Measurements from ENCODE around the gene ABCF2. TPM values are rescaled to one million over a fixed set of nuclear protein-coding genes. Genes with fewer than 3 reads are reported as not detected.

The ABCF2 gene
- total RNA-seq, 1 donor from 2014 or later, result 30.5 TPM

DNA sequence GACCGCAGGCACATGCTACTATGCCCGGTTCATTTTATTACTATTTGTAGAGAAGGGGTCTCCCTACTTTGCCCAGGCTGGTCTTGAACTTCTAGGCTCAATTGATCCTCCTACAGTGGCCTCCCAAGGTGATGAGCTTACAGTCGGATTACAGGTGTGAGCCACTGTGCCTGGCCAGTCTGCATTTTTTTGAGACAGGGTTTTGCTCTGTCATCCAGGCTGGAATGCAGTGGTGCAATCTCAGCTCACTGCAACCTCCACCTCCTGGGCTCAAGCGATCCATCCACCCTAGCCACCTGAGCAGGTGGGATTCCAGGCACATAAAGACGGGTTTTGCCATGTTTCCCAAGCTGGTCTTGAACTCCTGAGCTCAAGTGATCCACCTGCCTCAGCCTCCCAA lies 14.4 kb downstream of the ABCF2 start:
- Histone ChIP-seq H3K27ac (replicated peaks) (no peak overlapping the region), H3K4me3 (no peak overlapping the region), H3K4me1 (no peaks in the 10 kb centered on the region), H3K36me3 (peaks cover 46% of the 10 kb centered on the region), H3K27me3 (ENCODE audit: low read depth) (no peaks in the 10 kb centered on the region), H3K9me3 (replicated peaks) (no peaks in the 10 kb centered on the region)
- intact Hi-C loops (cut with micrococcal nuclease), result no loop called here
- TF ChIP-seq, protein P1, sequence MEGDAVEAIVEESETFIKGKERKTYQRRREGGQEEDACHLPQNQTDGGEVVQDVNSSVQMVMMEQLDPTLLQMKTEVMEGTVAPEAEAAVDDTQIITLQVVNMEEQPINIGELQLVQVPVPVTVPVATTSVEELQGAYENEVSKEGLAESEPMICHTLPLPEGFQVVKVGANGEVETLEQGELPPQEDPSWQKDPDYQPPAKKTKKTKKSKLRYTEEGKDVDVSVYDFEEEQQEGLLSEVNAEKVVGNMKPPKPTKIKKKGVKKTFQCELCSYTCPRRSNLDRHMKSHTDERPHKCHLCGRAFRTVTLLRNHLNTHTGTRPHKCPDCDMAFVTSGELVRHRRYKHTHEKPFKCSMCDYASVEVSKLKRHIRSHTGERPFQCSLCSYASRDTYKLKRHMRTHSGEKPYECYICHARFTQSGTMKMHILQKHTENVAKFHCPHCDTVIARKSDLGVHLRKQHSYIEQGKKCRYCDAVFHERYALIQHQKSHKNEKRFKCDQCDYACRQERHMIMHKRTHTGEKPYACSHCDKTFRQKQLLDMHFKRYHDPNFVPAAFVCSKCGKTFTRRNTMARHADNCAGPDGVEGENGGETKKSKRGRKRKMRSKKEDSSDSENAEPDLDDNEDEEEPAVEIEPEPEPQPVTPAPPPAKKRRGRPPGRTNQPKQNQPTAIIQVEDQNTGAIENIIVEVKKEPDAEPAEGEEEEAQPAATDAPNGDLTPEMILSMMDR (IDR thresholded peaks at IDR 0.05; ENCODE audit: borderline replicate concordance), result no peak
- no peak for DNase-seq

DNA sequence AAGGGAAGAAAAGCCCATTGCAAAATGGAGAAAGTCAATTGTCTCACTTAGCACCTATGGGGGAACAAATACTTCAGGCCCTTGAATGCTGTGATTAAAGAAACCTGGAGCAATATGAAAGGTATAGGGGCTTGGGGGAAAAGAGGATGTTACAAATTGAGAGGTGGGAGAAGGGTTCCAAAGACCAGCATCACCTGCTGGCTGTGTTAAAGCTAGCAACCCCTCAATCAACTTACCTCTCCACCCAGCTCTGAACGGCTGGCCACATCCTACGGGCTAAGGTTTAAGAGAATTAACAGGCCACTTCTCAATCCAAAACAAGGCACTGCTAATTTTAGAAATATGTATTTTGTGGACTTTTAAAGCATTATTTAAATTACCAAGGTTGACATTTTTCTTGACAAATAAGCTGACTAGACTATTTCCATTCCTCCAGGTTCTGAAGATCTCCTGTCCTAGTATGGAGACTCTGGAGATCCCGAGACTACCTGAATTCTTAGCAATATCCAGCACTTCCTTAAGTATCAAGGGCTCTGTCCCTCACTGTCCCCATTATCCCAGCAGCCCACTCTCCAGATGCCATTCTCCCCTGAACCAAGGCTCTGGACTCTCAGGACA lies 15.7 kb downstream of the ABCF2 start:
- DNase-seq, result no peak
- Histone ChIP-seq H3K4me1 (no peaks in the 10 kb centered on the region), H3K27ac (replicated peaks) (no peak overlapping the region), H3K4me3 (no peak overlapping the region), H3K9me3 (replicated peaks) (no peaks in the 10 kb centered on the region), H3K27me3 (ENCODE audit: low read depth) (no peaks in the 10 kb centered on the region), H3K36me3 (peaks cover 32% of the 10 kb centered on the region)
- intact Hi-C loops (cut with micrococcal nuclease), result no loop called here
- TF ChIP-seq, protein P1 (IDR thresholded peaks at IDR 0.05; ENCODE audit: borderline replicate concordance), result no peak

DNA sequence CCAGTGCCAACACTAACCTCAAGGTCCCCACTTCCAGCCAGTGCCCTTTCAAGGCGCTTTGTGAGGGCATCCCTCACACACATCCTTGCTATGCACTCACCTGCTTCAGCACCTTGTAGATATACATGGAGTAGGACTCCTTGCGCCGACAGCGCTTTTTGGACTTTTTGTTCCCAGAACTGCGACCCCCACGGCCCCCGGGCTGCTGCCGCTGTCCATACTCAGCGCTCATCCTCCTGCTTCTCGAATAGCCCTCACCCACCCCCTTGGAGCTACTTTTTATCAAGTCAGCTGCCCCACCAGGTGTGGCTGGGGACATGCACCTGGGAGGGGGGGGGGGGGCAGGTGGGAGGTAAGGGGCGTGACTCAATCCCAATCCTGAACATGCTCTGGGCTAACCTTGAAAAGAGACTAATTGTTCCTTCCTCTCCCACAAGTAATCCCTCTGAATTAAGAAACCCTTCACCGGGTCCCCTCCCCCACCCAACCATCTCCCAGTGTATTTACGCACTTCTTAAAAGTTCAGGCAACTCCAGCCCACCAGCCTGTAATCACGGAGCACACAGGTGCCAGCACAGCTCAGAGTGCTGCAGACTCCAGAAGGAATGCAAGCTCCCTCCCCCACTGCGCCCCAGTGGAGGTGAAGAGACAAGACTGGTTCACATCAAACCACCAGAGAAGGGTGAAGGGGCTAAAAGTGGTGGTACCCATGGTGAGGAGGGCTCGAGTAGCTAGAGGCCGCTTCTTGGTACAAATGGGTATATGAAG lies 16.7 kb downstream of the ABCF2 start, which contains the start of gene H2BK1:
H2BK1 (minus strand) TSS at position 402 of the 768 bp plus-strand sequence; CDS start at position 232, 170 bp downstream.
- H3K27me3 ChIP-seq (ENCODE audit: low read depth), result peaks cover 3% of the 10 kb centered on the region
- TF ChIP-seq, protein P1 (IDR thresholded peaks at IDR 0.05; ENCODE audit: borderline replicate concordance), result no peak
- H3K4me1 ChIP-seq, result no peaks in the 10 kb centered on the region
- DNase-seq, result no peak
- no peaks in the 10 kb centered on the region for H3K9me3 ChIP-seq (replicated peaks)
- no peak within 1 kb of the TSS for H3K27ac ChIP-seq (replicated peaks)
- peaks cover 22% of the 10 kb centered on the region for H3K36me3 ChIP-seq
- intact Hi-C loops (cut with micrococcal nuclease), result no loop called here
- H3K4me3 ChIP-seq, result no peak within 1 kb of the TSS

DNA sequence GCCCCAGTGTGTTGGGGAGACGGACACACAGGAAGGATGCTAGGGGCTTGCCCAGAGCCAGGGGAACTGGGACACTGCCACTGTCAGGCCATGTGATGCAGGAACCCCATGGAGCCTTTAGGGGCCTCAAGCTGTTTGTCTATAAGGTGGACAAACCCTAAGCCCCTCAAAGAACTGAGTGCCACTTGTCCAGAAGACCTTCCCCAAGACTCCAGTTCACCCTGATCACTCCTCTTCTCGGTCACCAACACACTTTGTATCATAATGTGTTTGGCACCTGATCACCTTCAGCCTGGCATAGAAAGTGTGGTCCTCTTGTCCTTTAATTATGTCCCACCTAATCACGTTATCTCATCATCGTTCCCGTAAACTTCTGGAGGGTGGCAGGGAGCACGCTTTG lies 17.4 kb downstream of the ABCF2 start:
- Histone ChIP-seq H3K27me3 (ENCODE audit: low read depth) (peaks cover 9% of the 10 kb centered on the region), H3K4me3 (no peak overlapping the region), H3K4me1 (no peaks in the 10 kb centered on the region), H3K36me3 (peaks cover 15% of the 10 kb centered on the region), H3K27ac (replicated peaks) (no peak overlapping the region), H3K9me3 (replicated peaks) (no peaks in the 10 kb centered on the region)
- intact Hi-C loops (cut with micrococcal nuclease), result no loop called here
- TF ChIP-seq, protein P1 (IDR thresholded peaks at IDR 0.05; ENCODE audit: borderline replicate concordance), result no peak
- no peak for DNase-seq

DNA sequence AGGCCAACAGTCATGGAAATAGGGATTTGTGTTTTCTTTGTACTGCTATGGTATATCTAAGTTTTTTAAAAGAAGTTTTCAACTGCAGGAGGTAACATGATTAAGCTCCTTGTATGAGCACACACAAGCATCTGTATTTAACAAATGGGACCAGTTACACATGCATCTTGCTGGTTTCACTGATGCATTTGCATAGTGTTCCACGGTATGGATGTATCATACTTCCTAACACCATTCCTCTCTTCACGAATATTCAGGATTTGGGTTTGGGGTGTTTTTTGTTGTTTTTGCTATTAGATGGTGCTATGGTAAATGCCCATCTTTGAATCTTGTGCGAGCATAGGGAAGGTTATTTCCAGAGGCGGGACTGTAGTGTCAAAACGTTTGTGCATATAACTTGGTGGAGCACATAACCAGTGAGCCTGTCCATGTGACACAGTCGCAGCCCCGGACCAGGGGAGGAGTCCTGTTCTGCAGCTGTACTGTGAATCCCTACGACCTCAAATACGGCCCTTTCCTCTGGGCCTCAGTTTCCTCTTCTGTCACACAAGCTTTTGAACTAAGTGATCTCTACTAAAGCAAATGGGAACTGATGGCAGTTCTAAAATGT lies 18.6 kb downstream of the ABCF2 start:
- TF ChIP-seq, protein P1 (IDR thresholded peaks at IDR 0.05; ENCODE audit: borderline replicate concordance), result no peak
- H3K36me3 ChIP-seq, result peaks cover 3% of the 10 kb centered on the region
- no peak overlapping the region for H3K27ac ChIP-seq (replicated peaks)
- DNase-seq, result no peak
- H3K4me3 ChIP-seq, result no peak overlapping the region
- H3K27me3 ChIP-seq (ENCODE audit: low read depth), result peaks cover 22% of the 10 kb centered on the region
- intact Hi-C loops (cut with micrococcal nuclease), result no loop called here
- no peaks in the 10 kb centered on the region for H3K9me3 ChIP-seq (replicated peaks)
- H3K4me1 ChIP-seq, result no peaks in the 10 kb centered on the region

Data from left ventricle myocardium inferior (tissue), 1 donor.